DMS 273 (cell line): ENCODE data around the gene SLC25A6.
A peak's percentile ranks its signal among the peaks of the same experiment; 100 is the strongest.
"Not testable (repeated sequence)": the region's sequence is repeated elsewhere in the genome, so short reads cannot be mapped to it uniquely, and the experiment has no call there.

Experiments
- DNase-seq: peaks from one replicate; lab custom pipeline; 2025; ENCODE audit not compliant: unreplicated experiment; lab: John Stamatoyannopoulos, UW

The SLC25A6 gene

GRCh38 chrX:1355131-1356046 lies 36.5 kb downstream of the SLC25A6 start:
- peak; percentile 22 for DNase-seq

- no peak for DNase-seq
Observed at GRCh38 chrX:1354036-1355019, 37.6 kb downstream of the SLC25A6 start.

GRCh38 chrX:1351981-1352714 lies 39.8 kb downstream of the SLC25A6 start:
- no peak for DNase-seq

GRCh38 chrX:1349606-1350005 lies 42.3 kb downstream of the SLC25A6 start:
- not testable (repeated sequence) for DNase-seq

GRCh38 chrX:1341545-1342184 lies 50.2 kb downstream of the SLC25A6 start:
- DNase-seq, result no peak

GRCh38 chrX:1336948-1337779 lies 54.7 kb downstream of the SLC25A6 start:
- DNase-seq, result peak; percentile 50

GRCh38 chrX:1336331-1336943 lies 55.5 kb downstream of the SLC25A6 start, which contains the start of gene IL3RA:
Gene IL3RA (plus strand): TSS chrX:1336785. CDS start chrX:1341766, 4,981 bp downstream.
- peak; percentile 50 for DNase-seq
